Left renal cortex interstitium (tissue), 4 donors: ENCODE measurements around the gene BTN1A1. TPM values are rescaled to one million over a fixed set of nuclear protein-coding genes. Genes with fewer than 3 reads are reported as not detected.
"Not testable (repeated sequence)": the region's sequence is repeated elsewhere in the genome, so short reads cannot be mapped to it uniquely, and the experiment has no call there.

Experiments
- DNase-seq, 4 donors: peaks; one replicate each; pipeline ENCODE4 v3.0.0-alpha.2; 2013; ENCODE audit warnings: low read depth in 4 of 4, low spot score in 2 of 4, missing footprints in 1 of 4
- polyA plus RNA-seq, 4 donors: library from polyadenylated mRNA; unstranded; fragments of 120-200 nt; gene quantifications; one replicate each; pipeline ENCODE4 v1.2.1, GENCODE V29; 2013; ENCODE audit not compliant: insufficient read length in 4 of 4

The BTN1A1 gene
- polyA plus RNA-seq, 4 donors = 0.21 to 0.32 (median 0.22) TPM

- no peak for DNase-seq
Measured at GRCh38 chr6:26507658-26508057, 7.6 kb downstream of the BTN1A1 start.

GRCh38 chr6:26511033-26511432 is 10.9 kb downstream of the BTN1A1 start:
- not testable (repeated sequence) for DNase-seq

- DNase-seq = no peak
Measured at GRCh38 chr6:26514984-26515383, 14.9 kb downstream of the BTN1A1 start.

GRCh38 chr6:26516481-26517427 is 16.7 kb downstream of the BTN1A1 start:
- DNase-seq = no peak

- DNase-seq = no peak
Measured at GRCh38 chr6:26519359-26519758, 19.3 kb downstream of the BTN1A1 start.

- DNase-seq = peak in 2 of 4 donors; percentile 67 to 83
Measured at GRCh38 chr6:26520237-26520849, 20.2 kb downstream of the BTN1A1 start.

GRCh38 chr6:26520850-26521599 is 20.9 kb downstream of the BTN1A1 start:
- DNase-seq = peak; percentile 77 to 88 (median 84)

GRCh38 chr6:26521600-26522391 is 21.7 kb downstream of the BTN1A1 start:
- peak in 2 of 4 donors; percentile 64 to 67 for DNase-seq

- not testable (repeated sequence) for DNase-seq
Measured at GRCh38 chr6:26522486-26523228, 22.6 kb downstream of the BTN1A1 start.

GRCh38 chr6:26524314-26524713 is 24.2 kb downstream of the BTN1A1 start:
- not testable (repeated sequence) for DNase-seq

- no peak for DNase-seq
Measured at GRCh38 chr6:26524722-26525370, 24.7 kb downstream of the BTN1A1 start.

GRCh38 chr6:26525838-26526237 is 25.7 kb downstream of the BTN1A1 start:
- no peak for DNase-seq

- DNase-seq = no peak
Measured at GRCh38 chr6:26526928-26527327, 26.8 kb downstream of the BTN1A1 start.

- DNase-seq = no peak
Measured at GRCh38 chr6:26530203-26530602, 30.1 kb downstream of the BTN1A1 start.

GRCh38 chr6:26531897-26532296 is 31.8 kb downstream of the BTN1A1 start:
- DNase-seq = no peak

GRCh38 chr6:26532699-26533531 is 32.8 kb downstream of the BTN1A1 start:
- peak in 3 of 4 donors; percentile 85 to 91 (median 85) for DNase-seq

GRCh38 chr6:26533532-26533931 is 33.4 kb downstream of the BTN1A1 start:
- no peak for DNase-seq
